T-cell (primary cell): ENCODE measurements around the gene KLF7. TPM values are rescaled to one million over a fixed set of nuclear protein-coding genes. Genes with fewer than 3 reads are reported as not detected.

Source experiments
- ATAC-seq, 4 experiments: fragments of 200-7000 bp in 3 of 4; fragments of 150-1000 bp in 1 of 4; cut with Tn5 transposase; replicated peaks in 1 of 4; 1 replicate in 3 of 4; 2 replicates in 1 of 4; pipeline ENCODE4 v1.10.0; 2021; ENCODE audit warnings: moderate library complexity in 3 of 4, mild to moderate bottlenecking in 2 of 4, moderate number of reproducible peaks in 1 of 4
- CTCF ChIA-PET, 2 donors: fragments of 300-600 bp; sonication (Branson Sonifier 250); formaldehyde crosslinking; loops; one replicate each; lab custom pipeline; 2022; ENCODE audit warnings: antibody characterized with exemption in 2 of 2; lab: Charles Lee
- POLR2A ChIA-PET, 2 donors: fragments of 300-600 bp; sonication (Branson Sonifier 250); formaldehyde crosslinking; loops; one replicate each; lab custom pipeline; 2022; ENCODE audit warnings: antibody characterized with exemption in 2 of 2; lab: Charles Lee
- DNase-seq, 35 experiments: peaks; one replicate each; pipeline versions ENCODE4 v3.0.0 to v3.0.0-alpha.2; 2013 to 2023
- H3K27ac ChIP-seq: one replicate; pipeline ENCODE4 v1.5.1; 2013; ENCODE audit warnings: low read length
- H3K27me3 ChIP-seq, 2 experiments: replicated peaks in 1 of 2; 1 replicate in 1 of 2; 2 replicates in 1 of 2; pipeline versions ENCODE4 v1.6.1 to v1.7.0; 2013; ENCODE audit warnings: low read length in 1 of 2, mixed read lengths in 1 of 2; ENCODE audit not compliant: control insufficient read depth in 2 of 2, insufficient read depth in 2 of 2; ENCODE audit errors: extremely low read depth in 1 of 2
- H3K36me3 ChIP-seq, 2 donors: 1 replicate in 1 of 2; 2 replicates in 1 of 2; pipeline versions ENCODE4 v1.6.1 to v1.7.0; 2013; ENCODE audit warnings: low read length in 1 of 2; ENCODE audit not compliant: control insufficient read depth in 2 of 2, insufficient read depth in 1 of 2; ENCODE audit errors: extremely low read depth in 1 of 2
- H3K4me1 ChIP-seq, 2 experiments: 1 replicate in 1 of 2; 2 replicates in 1 of 2; pipeline versions ENCODE4 v1.6.1 to v1.7.0; 2013; ENCODE audit warnings: low read length in 2 of 2, mixed read lengths in 1 of 2; ENCODE audit not compliant: insufficient read depth in 2 of 2, control insufficient read depth in 1 of 2; ENCODE audit errors: extremely low read depth in 1 of 2
- H3K4me3 ChIP-seq, 2 donors: 1 replicate in 1 of 2; 2 replicates in 1 of 2; pipeline versions ENCODE4 v1.5.1 to v1.7.0; 2013; ENCODE audit warnings: mild to moderate bottlenecking in 2 of 2, low read length in 1 of 2, moderate library complexity in 1 of 2; ENCODE audit not compliant: control insufficient read depth in 1 of 2; ENCODE audit errors: extremely low read depth in 1 of 2
- H3K9me3 ChIP-seq: 2 replicates; pipeline ENCODE4 v1.7.0; 2013
- H3K27ac Mint-ChIP-seq, 2 donors: one replicate each; pipeline ENCODE4 v1.8.0; 2020 to 2021; ENCODE audit warnings: mild to moderate bottlenecking in 2 of 2, mixed read lengths in 2 of 2
- H3K27me3 Mint-ChIP-seq, 2 donors: one replicate each; pipeline ENCODE4 v1.8.0; 2021 to 2022; ENCODE audit warnings: mixed read lengths in 2 of 2
- H3K36me3 Mint-ChIP-seq: one replicate; pipeline ENCODE4 v1.8.0; 2021; ENCODE audit warnings: mixed read lengths
- H3K4me1 Mint-ChIP-seq, 3 donors: one replicate each; pipeline ENCODE4 v1.8.0; 2020 to 2022; ENCODE audit warnings: mixed read lengths in 3 of 3, mild to moderate bottlenecking in 1 of 3
- H3K4me3 Mint-ChIP-seq, 3 donors: one replicate each; pipeline ENCODE4 v1.8.0; 2020 to 2022; ENCODE audit warnings: mild to moderate bottlenecking in 3 of 3, mixed read lengths in 3 of 3, moderate library complexity in 3 of 3
- H3K9me3 Mint-ChIP-seq, 3 donors: one replicate each; pipeline ENCODE4 v1.8.0; 2020 to 2022; ENCODE audit warnings: mixed read lengths in 3 of 3
- WGBS: methylation state at CpG from one replicate; pipeline ENCODE4 v1.1.5; 2013; ENCODE audit warnings: missing lambda C conversion rate; ENCODE audit not compliant: insufficient coverage; 5-methylcytosine and 5-hydroxymethylcytosine counted together
- total RNA-seq, 35 experiments: library from RNA in 6 of 35; stranded (reverse) in 6 of 35; fragments of 120-200 nt in 1 of 35; gene quantifications; one replicate each; pipeline versions ENCODE4 v1.2.1 to v1.2.4 and lab custom pipeline; 2013 to 2026

The KLF7 gene
- total RNA-seq, 5 donors from 2014 or later (not counting 1 experiment from before 2014, with no cell fraction given), result 56.8 to 90.6 (median 65.7) TPM

DNA sequence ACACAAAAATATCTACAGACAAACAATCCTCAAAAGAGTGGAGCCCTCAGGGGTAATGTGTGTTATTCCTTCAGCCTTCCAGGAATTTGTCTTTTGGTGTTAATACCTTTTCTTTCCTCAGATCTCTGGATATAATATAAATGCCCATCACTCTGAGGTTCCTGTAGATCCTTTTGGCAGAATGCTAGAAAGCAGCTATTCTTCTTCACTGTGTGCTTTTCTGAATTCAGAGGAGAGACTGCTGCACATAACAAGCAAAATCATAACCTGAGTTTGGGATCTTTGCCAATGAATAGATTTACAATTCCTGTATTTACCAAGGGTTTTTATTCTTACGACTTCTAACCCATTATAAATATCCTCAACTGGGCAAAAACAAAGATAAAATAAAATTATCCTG, 57.3 kb downstream of the KLF7 start:
- H3K4me1 Mint-ChIP-seq, result peaks cover 38 to 47% (median 44%) of the 10 kb centered on the region in 3 donors
- ChIA-PET CTCF (no interaction called here), POLR2A (interaction anchor here in 1 of 2 donors (0.5 kb wide), 1 partner anchor 42 kb away, joined by 6 read pairs; no protein-coding TSS in a partner anchor)
- H3K9me3 ChIP-seq, result no peaks in the 10 kb centered on the region
- no peak for ATAC-seq
- no peaks in the 10 kb centered on the region for H3K27me3 Mint-ChIP-seq
- H3K36me3 Mint-ChIP-seq, result peaks cover 54% of the 10 kb centered on the region
- no peaks in the 10 kb centered on the region for H3K27me3 ChIP-seq
- WGBS, result no CpG with 5 or more reads among the region's 1 CpG
- no peak overlapping the region for H3K4me3 ChIP-seq
- no peaks in the 10 kb centered on the region for H3K9me3 Mint-ChIP-seq
- H3K27ac ChIP-seq, result no peak overlapping the region
- H3K36me3 ChIP-seq, result peaks cover 0 to 6% of the 10 kb centered on the region in 2 donors
- H3K27ac Mint-ChIP-seq, result no peak overlapping the region
- peaks cover 0 to 13% of the 10 kb centered on the region in 2 experiments for H3K4me1 ChIP-seq
- DNase-seq, result no peak
- no peak overlapping the region for H3K4me3 Mint-ChIP-seq

DNA sequence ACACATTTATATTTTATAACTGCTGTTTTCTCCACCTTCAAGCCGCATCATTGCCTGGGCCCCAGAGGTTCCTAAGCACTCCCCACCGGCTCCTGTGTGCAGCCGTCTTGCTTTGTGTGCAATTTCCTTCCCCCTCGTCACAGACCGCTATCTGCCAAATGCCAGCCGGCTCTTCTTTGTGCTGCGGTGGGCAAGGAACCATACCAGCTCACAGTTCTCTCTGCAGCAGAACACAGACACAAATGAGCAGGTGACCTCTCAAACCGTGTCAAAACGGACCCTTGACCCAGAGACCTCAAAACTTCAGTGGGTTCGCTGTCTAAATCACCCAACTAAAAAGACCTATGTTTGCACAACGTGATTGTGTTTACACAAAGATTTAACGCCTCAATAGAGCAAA, 58.2 kb downstream of the KLF7 start:
- WGBS, result 71% methylated on average over 8 of the region's 12 CpGs
- Mint-ChIP-seq H3K27ac (peak overlapping the region in 1 of 2 donors; percentile 19), H3K9me3 (no peaks in the 10 kb centered on the region), H3K27me3 (no peaks in the 10 kb centered on the region), H3K36me3 (peaks cover 57% of the 10 kb centered on the region), H3K4me3 (peak overlapping the region in 1 of 3 donors; percentile 5), H3K4me1 (peaks cover 38 to 48% (median 40%) of the 10 kb centered on the region in 3 donors)
- no peak overlapping the region for H3K4me3 ChIP-seq
- DNase-seq (peak in 12 of 35 experiments; percentile 4 to 40 (median 10)), ATAC-seq (peak in 2 of 4 experiments; percentile 61)
- POLR2A ChIA-PET, result no interaction called here
- no peaks in the 10 kb centered on the region for H3K9me3 ChIP-seq
- CTCF ChIA-PET, result no interaction called here
- no peaks in the 10 kb centered on the region for H3K27me3 ChIP-seq
- H3K4me1 ChIP-seq, result peaks cover 0 to 13% of the 10 kb centered on the region in 2 experiments
- peaks cover 0 to 6% of the 10 kb centered on the region in 2 donors for H3K36me3 ChIP-seq
- no peak overlapping the region for H3K27ac ChIP-seq

DNA sequence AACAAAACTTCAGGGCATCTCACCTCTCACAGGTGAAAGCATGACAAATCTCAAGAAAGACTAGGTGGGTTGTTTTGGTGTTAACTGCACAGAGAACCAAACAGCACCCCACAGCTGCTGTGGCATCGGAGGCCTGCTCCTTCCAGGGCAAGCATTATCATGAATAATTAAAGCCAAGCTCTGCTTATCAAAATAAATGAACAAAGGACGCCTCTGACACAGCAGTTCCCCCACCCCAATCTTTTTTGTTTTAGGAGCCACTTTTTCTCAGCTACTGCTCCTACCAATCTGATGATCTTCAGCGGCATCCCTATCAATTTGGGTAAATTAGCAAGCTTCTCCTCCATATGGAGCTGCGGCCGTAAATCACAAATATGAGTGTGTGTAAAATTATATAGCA, 58.6 kb downstream of the KLF7 start:
- Mint-ChIP-seq H3K4me1 (peaks cover 34 to 44% (median 40%) of the 10 kb centered on the region in 3 donors), H3K4me3 (no peak overlapping the region), H3K27ac (no peak overlapping the region), H3K36me3 (peaks cover 57% of the 10 kb centered on the region), H3K27me3 (no peaks in the 10 kb centered on the region), H3K9me3 (no peaks in the 10 kb centered on the region)
- no peaks in the 10 kb centered on the region for H3K27me3 ChIP-seq
- DNase-seq, result no peak
- CTCF ChIA-PET, result no interaction called here
- peaks cover 0 to 10% of the 10 kb centered on the region in 2 experiments for H3K4me1 ChIP-seq
- ATAC-seq, result no peak
- POLR2A ChIA-PET, result no interaction called here
- no peak overlapping the region for H3K27ac ChIP-seq
- 54% methylated on average over 2 of the region's 5 CpGs for WGBS
- H3K4me3 ChIP-seq, result no peak overlapping the region
- peaks cover 0 to 6% of the 10 kb centered on the region in 2 donors for H3K36me3 ChIP-seq
- no peaks in the 10 kb centered on the region for H3K9me3 ChIP-seq

DNA sequence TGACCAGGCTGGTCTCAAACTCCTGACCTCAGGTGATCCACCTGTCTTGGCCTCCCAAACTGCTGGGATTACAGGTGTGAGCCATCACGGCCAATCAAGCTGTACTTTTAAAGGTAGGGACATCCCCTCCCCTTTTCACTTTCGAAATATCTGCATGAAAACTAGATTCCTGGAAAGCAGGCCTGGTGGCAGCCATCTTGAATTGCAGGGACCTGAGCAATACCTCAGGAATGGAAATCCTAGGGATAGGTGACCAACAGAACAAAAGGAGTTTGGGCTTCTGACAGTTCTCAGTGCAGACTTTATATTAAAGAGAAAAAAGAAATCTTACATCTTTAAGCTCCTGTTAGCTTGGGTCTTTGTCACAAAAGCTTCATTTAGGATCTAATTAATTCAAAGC, 62.6 kb downstream of the KLF7 start:
- DNase-seq, result no peak
- peaks cover 62% of the 10 kb centered on the region for H3K36me3 Mint-ChIP-seq
- CTCF ChIA-PET, result no interaction called here

DNA sequence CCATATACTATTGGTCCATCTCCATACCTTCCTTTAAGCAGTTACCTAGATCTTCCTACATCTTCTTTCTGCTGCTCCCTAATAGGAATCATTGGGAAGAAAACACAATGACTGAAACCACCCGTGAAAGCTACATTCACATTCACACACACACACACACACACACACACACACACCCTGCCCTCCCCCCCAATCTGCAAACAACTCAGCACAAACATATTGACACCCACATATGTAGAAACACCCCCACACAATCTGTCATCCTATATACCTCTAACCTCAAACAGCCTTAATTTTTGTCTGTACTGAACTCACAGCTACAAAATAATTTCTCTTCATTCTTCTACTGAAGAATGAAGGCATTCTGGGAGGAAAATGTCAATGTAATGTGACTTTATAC, 63.8 kb downstream of the KLF7 start:
- Mint-ChIP-seq H3K36me3 (peaks cover 56% of the 10 kb centered on the region), H3K9me3 (no peaks in the 10 kb centered on the region), H3K27me3 (no peaks in the 10 kb centered on the region), H3K4me1 (peaks cover 21 to 30% (median 28%) of the 10 kb centered on the region in 3 donors), H3K27ac (no peak overlapping the region), H3K4me3 (no peak overlapping the region)
- H3K27ac ChIP-seq, result no peak overlapping the region
- ChIA-PET CTCF (interaction anchor here in 1 of 2 donors (0.5 kb wide), 1 partner anchor 194 kb away, joined by 4 read pairs; no protein-coding TSS in a partner anchor), POLR2A (no interaction called here)
- H3K4me1 ChIP-seq, result no peaks in the 10 kb centered on the region
- H3K36me3 ChIP-seq, result peaks cover 0 to 6% of the 10 kb centered on the region in 2 donors
- no peak overlapping the region for H3K4me3 ChIP-seq
- ATAC-seq, result no peak
- DNase-seq, result no peak
- 60% methylated on average over 1 of the region's 1 CpG for WGBS
- H3K9me3 ChIP-seq, result no peaks in the 10 kb centered on the region
- no peaks in the 10 kb centered on the region for H3K27me3 ChIP-seq

More for the DNA sequence above, 62.6 kb downstream of the KLF7 start:
- H3K4me3 ChIP-seq, result no peak overlapping the region
- H3K4me3 Mint-ChIP-seq, result no peak overlapping the region
- peaks cover 25 to 38% (median 30%) of the 10 kb centered on the region in 3 donors for H3K4me1 Mint-ChIP-seq
- H3K4me1 ChIP-seq, result peaks cover 0 to 7% of the 10 kb centered on the region in 2 experiments
- POLR2A ChIA-PET, result interaction anchor here in 1 of 2 donors (0.5 kb wide), 1 partner anchor 435 kb away, joined by 3 read pairs; no protein-coding TSS in a partner anchor
- peaks cover 0 to 6% of the 10 kb centered on the region in 2 donors for H3K36me3 ChIP-seq
- no peaks in the 10 kb centered on the region for H3K27me3 Mint-ChIP-seq
- H3K27me3 ChIP-seq, result no peaks in the 10 kb centered on the region
- no peaks in the 10 kb centered on the region for H3K9me3 ChIP-seq
- H3K27ac Mint-ChIP-seq, result no peak overlapping the region
- H3K27ac ChIP-seq, result no peak overlapping the region
- ATAC-seq, result no peak
- WGBS, result no CpG with 5 or more reads among the region's 2 CpGs
- H3K9me3 Mint-ChIP-seq, result no peaks in the 10 kb centered on the region

DNA sequence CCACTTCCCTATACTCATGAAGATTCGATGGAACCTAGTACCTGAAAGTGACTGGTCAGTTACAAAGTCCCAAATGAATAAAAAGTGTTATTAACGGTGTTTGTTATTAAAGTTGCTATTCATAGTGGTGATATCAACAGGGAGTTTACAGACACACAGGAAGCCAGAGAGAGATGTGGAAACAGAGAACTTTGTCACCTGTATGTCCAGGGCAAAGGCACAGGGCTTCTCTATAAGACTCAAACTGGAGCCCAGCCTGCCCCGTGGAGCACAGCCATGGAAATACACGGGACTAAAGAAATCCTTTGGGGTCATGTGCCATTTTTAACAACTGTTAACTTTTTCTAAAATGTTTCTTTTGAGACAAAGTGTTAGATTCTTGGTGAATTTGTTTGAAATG, 68.5 kb downstream of the KLF7 start:
- no peak overlapping the region for H3K4me3 ChIP-seq
- no peaks in the 10 kb centered on the region for H3K36me3 ChIP-seq
- no peaks in the 10 kb centered on the region for H3K4me1 ChIP-seq
- CTCF ChIA-PET, result no interaction called here
- no peaks in the 10 kb centered on the region for H3K27me3 Mint-ChIP-seq
- no peaks in the 10 kb centered on the region for H3K27me3 ChIP-seq
- no CpG with 5 or more reads among the region's 4 CpGs for WGBS
- peaks cover 32 to 38% (median 36%) of the 10 kb centered on the region in 3 donors for H3K4me1 Mint-ChIP-seq
- no peak overlapping the region for H3K4me3 Mint-ChIP-seq
- H3K9me3 ChIP-seq, result no peaks in the 10 kb centered on the region
- no peak overlapping the region for H3K27ac Mint-ChIP-seq
- POLR2A ChIA-PET, result no interaction called here
- no peak for ATAC-seq
- no peak overlapping the region for H3K27ac ChIP-seq
- DNase-seq, result no peak
- H3K9me3 Mint-ChIP-seq, result no peaks in the 10 kb centered on the region
- H3K36me3 Mint-ChIP-seq, result peaks cover 25% of the 10 kb centered on the region
